Activated T-helper 2 cell treated with anti-CD3 and anti-CD28 coated beads, Interferon-gamma antibody, Interleukin-2, Interleukin-4, amounts not matched to agents 10 μg/mL and 5 μg/mL and 100 μg/mL, durations not matched to agents 14 hours and 24 hours and 36 hours (primary cell): ENCODE results near the gene KCNIP4. TPM values are rescaled to one million over a fixed set of nuclear protein-coding genes. Genes with fewer than 3 reads are reported as not detected.

ENCODE experiments used
- DNase-seq: peaks from one replicate; pipeline ENCODE4 v3.0.0; 2021; ENCODE audit warnings: low spot score
- H3K27ac Mint-ChIP-seq: one replicate; pipeline ENCODE4 v1.8.0; 2021; ENCODE audit warnings: mixed read lengths
- H3K27me3 Mint-ChIP-seq: one replicate; pipeline ENCODE4 v1.8.0; 2021; ENCODE audit warnings: low read depth, mixed read lengths
- H3K36me3 Mint-ChIP-seq: one replicate; pipeline ENCODE4 v1.8.0; 2021; ENCODE audit warnings: low read depth, mixed read lengths
- H3K4me1 Mint-ChIP-seq: one replicate; pipeline ENCODE4 v1.8.0; 2021; ENCODE audit warnings: low read depth, mixed read lengths
- H3K4me3 Mint-ChIP-seq: one replicate; pipeline ENCODE4 v1.8.0; 2021; ENCODE audit warnings: low read depth, mild to moderate bottlenecking, moderate library complexity, mixed read lengths
- H3K9me3 Mint-ChIP-seq: one replicate; pipeline ENCODE4 v1.8.0; 2021; ENCODE audit warnings: mixed read lengths
- intact Hi-C: fragments of 100-400 bp; cut with micrococcal nuclease; formaldehyde crosslinking; loops from one replicate; pipeline ENCODE4 v1.15.1; 2023
- total RNA-seq: library from RNA; stranded (reverse); gene quantifications from 2 replicates; pipeline ENCODE4 v1.2.3, GENCODE V29; 2022

KCNIP4 gene
- total RNA-seq, 1 donor from 2014 or later: not detected

GRCh38 chr4:21864686-21865085, 83.9 kb downstream of the KCNIP4 start:
- intact Hi-C loops: no loop called here
- DNase-seq: no peak
- Mint-ChIP-seq H3K4me1 (no peaks in the 10 kb centered on the region), H3K27me3 (no peaks in the 10 kb centered on the region), H3K27ac (no peak overlapping the region), H3K36me3 (no peaks in the 10 kb centered on the region), H3K4me3 (no peak overlapping the region), H3K9me3 (no peaks in the 10 kb centered on the region)

GRCh38 chr4:21862917-21863316, 85.7 kb downstream of the KCNIP4 start:
- no peaks in the 10 kb centered on the region for H3K36me3 Mint-ChIP-seq
- H3K27ac Mint-ChIP-seq: no peak overlapping the region
- DNase-seq: no peak
- no peak overlapping the region for H3K4me3 Mint-ChIP-seq
- intact Hi-C loops: no loop called here
- no peaks in the 10 kb centered on the region for H3K9me3 Mint-ChIP-seq
- H3K27me3 Mint-ChIP-seq: no peaks in the 10 kb centered on the region
- H3K4me1 Mint-ChIP-seq: no peaks in the 10 kb centered on the region

- no peak for DNase-seq
- no peaks in the 10 kb centered on the region for H3K9me3 Mint-ChIP-seq
- no peaks in the 10 kb centered on the region for H3K4me1 Mint-ChIP-seq
- H3K27me3 Mint-ChIP-seq: no peaks in the 10 kb centered on the region
- no peak overlapping the region for H3K27ac Mint-ChIP-seq
- intact Hi-C loops: no loop called here
- no peak overlapping the region for H3K4me3 Mint-ChIP-seq
- H3K36me3 Mint-ChIP-seq: no peaks in the 10 kb centered on the region
These were observed 89.6 kb downstream of the KCNIP4 start for GRCh38 chr4:21858971-21859370.

- Mint-ChIP-seq H3K4me1 (no peaks in the 10 kb centered on the region), H3K36me3 (no peaks in the 10 kb centered on the region), H3K27me3 (no peaks in the 10 kb centered on the region), H3K27ac (no peak overlapping the region), H3K9me3 (no peaks in the 10 kb centered on the region), H3K4me3 (no peak overlapping the region)
- intact Hi-C loops: no loop called here
- DNase-seq: no peak
These were observed 91.8 kb downstream of the KCNIP4 start for GRCh38 chr4:21856754-21857153.

- Mint-ChIP-seq H3K27me3 (no peaks in the 10 kb centered on the region), H3K4me1 (no peaks in the 10 kb centered on the region), H3K27ac (no peak overlapping the region), H3K36me3 (no peaks in the 10 kb centered on the region), H3K4me3 (no peak overlapping the region), H3K9me3 (no peaks in the 10 kb centered on the region)
- intact Hi-C loops: no loop called here
- DNase-seq: no peak
These were observed 92.3 kb downstream of the KCNIP4 start for GRCh38 chr4:21856301-21856700.

- intact Hi-C loops: no loop called here
These were observed 99.5 kb downstream of the KCNIP4 start for GRCh38 chr4:21849077-21849476.

GRCh38 chr4:21848021-21848420, 100.6 kb downstream of the KCNIP4 start:
- intact Hi-C loops: no loop called here
- Mint-ChIP-seq H3K36me3 (no peaks in the 10 kb centered on the region), H3K9me3 (no peaks in the 10 kb centered on the region), H3K4me1 (no peaks in the 10 kb centered on the region), H3K4me3 (no peak overlapping the region), H3K27me3 (no peaks in the 10 kb centered on the region), H3K27ac (no peak overlapping the region)
- no peak for DNase-seq

More at GRCh38 chr4:21849077-21849476, 99.5 kb downstream of the KCNIP4 start:
- Mint-ChIP-seq H3K4me1 (no peaks in the 10 kb centered on the region), H3K27me3 (no peaks in the 10 kb centered on the region), H3K9me3 (no peaks in the 10 kb centered on the region), H3K4me3 (no peak overlapping the region), H3K36me3 (no peaks in the 10 kb centered on the region), H3K27ac (no peak overlapping the region)
- DNase-seq: no peak

GRCh38 chr4:21845663-21846062, 102.9 kb downstream of the KCNIP4 start:
- Mint-ChIP-seq H3K36me3 (no peaks in the 10 kb centered on the region), H3K9me3 (no peaks in the 10 kb centered on the region), H3K27ac (no peak overlapping the region), H3K27me3 (no peaks in the 10 kb centered on the region), H3K4me3 (no peak overlapping the region), H3K4me1 (no peaks in the 10 kb centered on the region)
- no peak for DNase-seq
- intact Hi-C loops: no loop called here

GRCh38 chr4:21835712-21836111, 112.9 kb downstream of the KCNIP4 start:
- H3K4me1 Mint-ChIP-seq: no peaks in the 10 kb centered on the region
- no peak for DNase-seq
- no peaks in the 10 kb centered on the region for H3K27me3 Mint-ChIP-seq
- no peak overlapping the region for H3K27ac Mint-ChIP-seq
- intact Hi-C loops: no loop called here
- H3K4me3 Mint-ChIP-seq: no peak overlapping the region
- no peaks in the 10 kb centered on the region for H3K36me3 Mint-ChIP-seq
- H3K9me3 Mint-ChIP-seq: no peaks in the 10 kb centered on the region

- Mint-ChIP-seq H3K27me3 (no peaks in the 10 kb centered on the region), H3K36me3 (no peaks in the 10 kb centered on the region), H3K4me1 (no peaks in the 10 kb centered on the region), H3K27ac (no peak overlapping the region), H3K9me3 (no peaks in the 10 kb centered on the region), H3K4me3 (no peak overlapping the region)
- intact Hi-C loops: no loop called here
- no peak for DNase-seq
These were observed 118.3 kb downstream of the KCNIP4 start for GRCh38 chr4:21830272-21830671.

GRCh38 chr4:21827575-21827974, 121.0 kb downstream of the KCNIP4 start:
- intact Hi-C loops: no loop called here
- Mint-ChIP-seq H3K4me3 (no peak overlapping the region), H3K27me3 (no peaks in the 10 kb centered on the region), H3K4me1 (no peaks in the 10 kb centered on the region), H3K27ac (no peak overlapping the region), H3K9me3 (no peaks in the 10 kb centered on the region), H3K36me3 (no peaks in the 10 kb centered on the region)
- no peak for DNase-seq

- Mint-ChIP-seq H3K9me3 (no peaks in the 10 kb centered on the region), H3K4me3 (no peak overlapping the region), H3K27ac (no peak overlapping the region), H3K36me3 (no peaks in the 10 kb centered on the region), H3K27me3 (no peaks in the 10 kb centered on the region), H3K4me1 (no peaks in the 10 kb centered on the region)
- intact Hi-C loops: no loop called here
- DNase-seq: no peak
These were observed 122.5 kb downstream of the KCNIP4 start for GRCh38 chr4:21826071-21826470.

- intact Hi-C loops: no loop called here
- Mint-ChIP-seq H3K27ac (no peak overlapping the region), H3K36me3 (no peaks in the 10 kb centered on the region), H3K4me1 (no peaks in the 10 kb centered on the region), H3K4me3 (no peak overlapping the region), H3K9me3 (peaks cover 18% of the 10 kb centered on the region), H3K27me3 (no peaks in the 10 kb centered on the region)
- DNase-seq: no peak
These were observed 129.5 kb downstream of the KCNIP4 start for GRCh38 chr4:21819086-21819485.

GRCh38 chr4:21815651-21816377, 132.8 kb downstream of the KCNIP4 start:
- Mint-ChIP-seq H3K9me3 (peaks cover 18% of the 10 kb centered on the region), H3K27ac (no peak overlapping the region), H3K36me3 (no peaks in the 10 kb centered on the region), H3K4me3 (no peak overlapping the region), H3K27me3 (no peaks in the 10 kb centered on the region), H3K4me1 (no peaks in the 10 kb centered on the region)
- no peak for DNase-seq
- intact Hi-C loops: no loop called here
